Measurements from ENCODE around the gene LITAF.

DNA sequence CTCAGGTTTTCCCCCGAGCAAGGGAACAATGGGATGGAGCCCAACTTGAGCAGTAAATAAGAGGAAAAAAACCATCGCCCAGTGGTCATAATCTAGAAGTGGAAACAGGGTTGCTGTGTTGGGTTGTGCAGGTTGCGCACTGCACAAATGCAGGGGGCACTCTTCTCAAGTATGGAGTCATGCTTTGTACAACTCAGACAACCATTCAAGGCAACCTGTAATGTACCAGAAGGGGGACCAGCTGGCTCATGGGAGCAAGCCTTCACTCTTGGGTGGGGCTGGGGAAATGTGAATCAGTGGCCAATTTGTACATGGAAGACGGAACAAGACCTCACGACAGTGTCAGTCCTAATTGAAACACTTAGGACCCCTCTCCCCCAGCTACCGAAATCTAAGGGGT, 23.9 kb upstream of the LITAF start:
- TF ChIP-seq EZH2 (IDR thresholded peaks at IDR 0.05; ENCODE audit: insufficient read depth, poor library complexity, severe bottlenecking), result no peak
- TF ChIP-seq EZH2phosphoT487 (IDR thresholded peaks at IDR 0.05; ENCODE audit: insufficient read depth, low read depth), result no peak
